HUES6 (cell line): ENCODE data around the gene ATP2B2.

Experiments
- H3K27ac ChIP-seq: 2 replicates; pipeline ENCODE4 v1.7.0; 2013; ENCODE audit warnings: low read depth, mild to moderate bottlenecking, low read length, inconsistent platforms
- H3K27me3 ChIP-seq: 2 replicates; pipeline ENCODE4 v1.6.1; 2013; ENCODE audit warnings: low read length; ENCODE audit not compliant: control insufficient read depth, insufficient read depth
- H3K36me3 ChIP-seq: 2 replicates; pipeline ENCODE4 v1.6.1; 2013; ENCODE audit warnings: low read length; ENCODE audit not compliant: control insufficient read depth, insufficient read depth
- H3K4me1 ChIP-seq: 2 replicates; pipeline ENCODE4 v1.6.1; 2013; ENCODE audit warnings: low read length; ENCODE audit not compliant: control insufficient read depth, insufficient read depth
- H3K4me3 ChIP-seq: 2 replicates; pipeline ENCODE4 v1.5.1; 2013; ENCODE audit warnings: low read depth, low read length
- H3K9ac ChIP-seq: one replicate; pipeline ENCODE4 v1.6.1; 2013; ENCODE audit warnings: mild to moderate bottlenecking, low read length
- H3K9me3 ChIP-seq: 2 replicates; pipeline ENCODE4 v1.6.1; 2013; ENCODE audit warnings: low read depth, low read length; ENCODE audit not compliant: control insufficient read depth, insufficient read depth

Gene ATP2B2

DNA sequence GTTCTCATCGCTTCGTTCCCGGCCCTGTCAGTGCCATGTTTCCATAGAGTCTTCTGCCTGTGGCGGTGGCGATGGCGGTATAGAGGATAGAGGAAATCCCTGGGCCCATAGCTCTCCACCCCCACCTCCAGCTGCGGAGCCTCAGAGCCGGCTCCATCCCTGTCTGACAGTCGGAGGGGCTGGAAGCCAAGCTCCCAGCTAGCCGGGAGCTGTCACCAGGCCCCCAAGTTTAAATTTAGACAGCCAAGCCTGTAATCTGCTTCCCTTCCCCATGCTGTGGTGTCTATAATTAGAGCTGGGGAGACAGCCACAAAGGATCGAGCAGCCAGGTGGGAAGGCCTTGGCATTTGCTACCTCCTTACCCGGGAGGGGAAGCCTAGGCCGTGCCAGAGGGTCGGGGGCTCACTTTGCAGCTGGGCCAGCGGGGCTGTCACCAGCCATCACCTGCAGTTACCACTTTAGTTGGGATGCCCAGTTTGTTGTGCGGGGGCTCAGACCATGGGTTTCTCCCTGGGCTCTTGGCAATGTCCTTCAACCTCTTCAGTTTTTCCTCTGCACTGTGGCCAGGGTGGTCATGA, 128.1 kb downstream of the ATP2B2 start:
- H3K9me3 ChIP-seq = no peaks in the 10 kb centered on the region
- H3K4me1 ChIP-seq = no peaks in the 10 kb centered on the region
- H3K4me3 ChIP-seq = no peak overlapping the region
- H3K36me3 ChIP-seq = no peaks in the 10 kb centered on the region
- H3K9ac ChIP-seq = no peak overlapping the region
- no peaks in the 10 kb centered on the region for H3K27me3 ChIP-seq
- no peak overlapping the region for H3K27ac ChIP-seq

DNA sequence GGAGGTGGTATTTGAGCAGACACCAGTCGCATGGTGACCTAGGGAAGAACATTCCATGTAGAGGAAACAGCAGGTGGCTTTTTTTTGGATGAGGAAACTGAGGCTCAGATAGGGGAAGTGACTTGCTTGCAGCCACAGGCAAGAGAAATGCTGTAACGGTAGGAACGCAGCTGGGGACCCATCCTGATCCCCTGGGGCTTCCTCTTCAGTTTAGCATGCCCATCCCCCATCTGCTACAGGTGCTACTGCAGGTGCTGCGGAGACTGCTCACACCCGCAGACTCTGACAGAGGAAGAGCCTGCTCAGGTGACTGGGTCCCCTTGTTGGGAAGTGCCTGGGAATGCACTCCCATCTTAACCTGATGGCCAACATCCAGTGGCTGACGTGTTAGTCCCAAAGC, 129.0 kb downstream of the ATP2B2 start:
- no peaks in the 10 kb centered on the region for H3K27me3 ChIP-seq
- H3K9me3 ChIP-seq = peaks cover under 1% of the 10 kb centered on the region; the same call in 1 of the 2 replicates
- no peak overlapping the region for H3K27ac ChIP-seq
- no peaks in the 10 kb centered on the region for H3K36me3 ChIP-seq
- H3K9ac ChIP-seq = no peak overlapping the region
- no peaks in the 10 kb centered on the region for H3K4me1 ChIP-seq
- no peak overlapping the region for H3K4me3 ChIP-seq

DNA sequence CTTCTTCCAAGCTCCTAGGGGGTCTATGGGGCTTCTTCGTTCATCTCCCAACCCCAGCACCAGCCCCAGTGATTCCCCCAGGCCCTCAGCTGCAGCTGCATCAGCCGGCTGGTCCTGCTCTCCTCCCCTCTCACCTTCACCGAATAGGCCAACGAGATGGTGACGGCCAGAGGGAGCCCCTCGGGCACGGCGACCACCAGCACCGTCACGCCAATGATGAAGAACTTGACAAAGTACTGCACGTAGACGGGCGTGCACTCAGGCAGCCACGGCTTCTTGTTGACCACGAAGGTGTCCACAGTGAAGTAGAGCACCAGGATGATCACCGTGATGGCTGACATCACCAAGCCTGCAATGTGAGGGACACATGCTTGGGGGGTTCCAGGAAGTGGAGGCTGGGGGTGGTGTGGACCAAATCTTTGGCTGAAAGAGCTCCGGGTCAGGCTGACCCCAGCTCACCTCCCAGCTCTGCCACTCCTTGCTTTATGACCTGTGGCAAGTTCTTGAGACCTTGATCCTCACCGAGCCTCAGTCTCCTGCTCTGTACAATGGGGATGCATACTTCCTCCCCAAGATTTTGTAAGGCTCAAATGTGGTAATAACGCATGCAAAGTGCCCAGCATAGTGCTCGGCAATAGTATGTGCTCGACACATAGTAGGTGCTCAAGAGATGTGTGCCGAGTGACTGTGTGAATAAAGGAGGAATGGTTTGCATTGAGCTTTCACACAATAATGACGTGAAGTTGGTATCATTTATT, 129.9 kb downstream of the ATP2B2 start:
- Histone ChIP-seq H3K4me3 (no peak overlapping the region), H3K27ac (no peak overlapping the region), H3K9me3 (peaks cover 9% of the 10 kb centered on the region), H3K36me3 (no peaks in the 10 kb centered on the region), H3K4me1 (no peaks in the 10 kb centered on the region), H3K27me3 (no peaks in the 10 kb centered on the region), H3K9ac (no peak overlapping the region)

DNA sequence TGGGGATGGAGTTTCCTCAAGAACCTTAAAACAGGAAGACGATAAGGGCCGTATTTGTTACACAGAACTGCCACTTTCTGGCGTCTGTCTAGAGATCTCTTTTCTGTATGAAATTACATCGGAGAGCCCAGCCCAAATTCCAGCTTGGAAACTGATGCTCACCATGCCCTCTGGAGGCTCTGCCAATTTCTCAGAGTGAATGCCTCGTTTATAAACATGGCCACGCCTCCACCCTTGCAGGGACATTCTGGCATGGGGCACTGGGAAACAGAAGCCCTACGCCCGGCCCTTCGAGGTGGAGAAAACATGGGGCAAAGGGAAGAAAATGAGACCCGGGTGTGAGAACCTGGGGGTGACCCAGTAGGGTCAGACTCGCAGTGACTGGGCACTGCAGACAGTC, 131.1 kb downstream of the ATP2B2 start:
- H3K4me3 ChIP-seq = no peak overlapping the region
- H3K27ac ChIP-seq = no peak overlapping the region
- no peak overlapping the region for H3K9ac ChIP-seq
- no peaks in the 10 kb centered on the region for H3K36me3 ChIP-seq
- no peaks in the 10 kb centered on the region for H3K27me3 ChIP-seq
- H3K4me1 ChIP-seq = no peaks in the 10 kb centered on the region
- peaks cover 11% of the 10 kb centered on the region for H3K9me3 ChIP-seq

DNA sequence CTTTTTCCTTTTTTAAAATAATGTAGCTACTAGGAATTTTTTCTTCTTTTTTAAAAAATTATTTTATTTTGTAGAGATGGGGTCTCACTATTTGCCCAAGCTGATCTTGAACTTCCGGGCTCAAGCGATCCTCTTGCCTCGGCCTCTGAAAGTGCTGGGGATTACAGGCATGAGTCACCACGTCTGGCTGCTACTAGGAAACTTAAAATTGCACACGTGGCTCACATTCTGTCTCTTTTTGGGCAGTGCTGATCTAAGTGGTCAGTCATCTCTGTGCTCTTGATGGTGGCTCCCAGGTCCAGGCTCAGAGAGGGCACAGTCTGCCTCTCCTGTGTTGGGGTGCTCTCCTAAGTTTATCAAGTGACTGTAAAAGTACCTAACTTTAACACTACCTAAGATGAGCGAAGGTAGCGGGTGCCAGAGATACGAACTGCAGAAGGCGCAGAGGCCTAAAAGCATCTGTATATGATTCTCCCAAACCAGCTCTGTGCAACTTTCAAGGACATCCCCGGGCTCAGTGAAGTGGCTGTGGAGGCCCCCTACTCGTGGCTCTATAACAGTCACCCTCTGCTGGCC, 131.6 kb downstream of the ATP2B2 start:
- Histone ChIP-seq H3K4me3 (no peak overlapping the region), H3K27me3 (no peaks in the 10 kb centered on the region), H3K4me1 (no peaks in the 10 kb centered on the region), H3K9ac (no peak overlapping the region), H3K36me3 (no peaks in the 10 kb centered on the region), H3K27ac (no peak overlapping the region), H3K9me3 (peaks cover 11% of the 10 kb centered on the region)

DNA sequence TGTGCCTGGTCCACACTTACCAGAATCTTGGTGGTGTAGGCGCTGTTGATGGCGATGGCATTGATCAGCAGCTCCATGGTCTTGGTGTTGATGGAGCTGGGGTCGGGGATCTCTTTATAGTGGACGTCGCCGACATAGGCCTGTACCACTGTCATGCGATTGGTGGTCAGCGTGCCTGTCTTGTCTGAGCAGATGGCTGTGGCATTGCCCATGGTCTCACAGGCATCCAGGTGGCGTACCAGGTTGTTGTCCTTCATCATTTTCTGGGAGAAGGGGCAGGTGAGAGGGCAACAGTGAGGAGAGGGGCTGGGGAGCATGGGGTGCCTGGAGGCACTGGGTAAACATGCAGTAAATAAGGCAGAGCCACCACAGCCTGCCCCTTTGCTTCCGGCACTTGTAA, 133.6 kb downstream of the ATP2B2 start:
- Histone ChIP-seq H3K36me3 (no peaks in the 10 kb centered on the region), H3K9me3 (peaks cover 11% of the 10 kb centered on the region), H3K9ac (no peak overlapping the region), H3K4me3 (no peak overlapping the region), H3K27ac (no peak overlapping the region), H3K27me3 (no peaks in the 10 kb centered on the region), H3K4me1 (peaks cover 1% of the 10 kb centered on the region; the same call in 1 of the 2 replicates)

DNA sequence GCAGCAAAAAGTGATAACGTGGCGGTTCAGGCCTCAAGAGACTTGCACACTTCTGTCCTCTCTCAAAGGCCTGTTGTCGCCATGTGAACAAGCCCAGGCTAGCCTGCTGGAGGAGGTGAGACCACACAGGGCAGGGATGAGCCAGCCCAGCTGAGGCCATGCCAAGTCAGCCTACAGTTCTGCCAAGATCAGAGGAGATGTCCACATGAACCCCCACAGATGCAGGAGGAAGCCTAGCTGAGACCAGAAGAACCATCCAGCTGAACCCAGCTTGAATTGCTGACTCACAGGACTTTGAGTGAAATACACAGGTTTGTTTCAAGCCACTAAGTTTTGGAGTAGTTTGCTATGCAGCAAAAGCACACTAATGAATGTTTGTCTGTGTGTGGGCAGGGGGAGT, 134.2 kb downstream of the ATP2B2 start:
- no peaks in the 10 kb centered on the region for H3K27me3 ChIP-seq
- H3K4me1 ChIP-seq = peaks cover 6% of the 10 kb centered on the region; the same call in 1 of the 2 replicates
- H3K9me3 ChIP-seq = peaks cover 11% of the 10 kb centered on the region
- no peak overlapping the region for H3K4me3 ChIP-seq
- H3K9ac ChIP-seq = no peak overlapping the region
- no peak overlapping the region for H3K27ac ChIP-seq
- no peaks in the 10 kb centered on the region for H3K36me3 ChIP-seq

DNA sequence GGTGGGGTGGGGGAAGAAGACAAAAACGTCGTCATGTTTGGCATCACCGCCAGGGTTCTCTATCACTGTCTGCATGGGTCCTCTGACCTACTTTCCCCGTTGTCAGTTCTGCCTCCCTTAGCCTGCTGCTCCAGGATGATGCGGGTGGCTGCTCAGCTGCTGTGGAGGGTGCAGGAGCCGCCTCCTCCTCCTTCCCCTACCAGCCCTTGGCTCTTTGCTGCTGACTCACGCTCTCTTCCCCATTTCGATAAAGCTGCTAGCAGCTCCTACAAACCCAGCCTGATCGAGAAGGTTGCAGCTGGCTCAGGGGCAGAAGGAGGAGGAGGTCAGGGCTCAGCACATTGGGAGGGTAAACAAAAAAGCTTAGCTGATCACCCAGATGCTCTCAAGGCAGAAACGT, 135.0 kb downstream of the ATP2B2 start:
- H3K36me3 ChIP-seq = no peaks in the 10 kb centered on the region
- no peak overlapping the region for H3K9ac ChIP-seq
- H3K27ac ChIP-seq = no peak overlapping the region
- H3K4me3 ChIP-seq = no peak overlapping the region
- H3K4me1 ChIP-seq = peaks cover 6% of the 10 kb centered on the region; the same call in 1 of the 2 replicates
- H3K27me3 ChIP-seq = no peaks in the 10 kb centered on the region
- H3K9me3 ChIP-seq = peaks cover 11% of the 10 kb centered on the region

DNA sequence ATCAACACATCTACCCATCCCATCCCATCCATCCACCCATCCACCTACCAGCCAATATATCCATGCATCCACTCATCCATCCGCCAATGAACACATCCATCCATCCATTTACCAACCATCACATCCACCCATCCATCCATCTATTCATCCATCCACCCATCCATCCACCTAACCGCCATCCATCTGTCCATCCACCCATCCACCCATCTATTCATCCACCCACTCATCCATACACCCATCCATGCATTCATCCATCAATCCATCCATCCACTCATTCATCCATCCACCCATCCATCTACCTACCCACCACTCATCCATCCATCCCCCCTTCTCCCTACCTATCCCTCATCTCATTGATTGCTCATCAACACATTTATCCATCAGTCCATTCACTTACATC, 136.9 kb downstream of the ATP2B2 start:
- no peak overlapping the region for H3K9ac ChIP-seq
- H3K27me3 ChIP-seq = no peaks in the 10 kb centered on the region
- peaks cover 11% of the 10 kb centered on the region for H3K9me3 ChIP-seq
- H3K4me1 ChIP-seq = peaks cover 6% of the 10 kb centered on the region; the same call in 1 of the 2 replicates
- H3K4me3 ChIP-seq = no peak overlapping the region
- H3K36me3 ChIP-seq = no peaks in the 10 kb centered on the region
- no peak overlapping the region for H3K27ac ChIP-seq

DNA sequence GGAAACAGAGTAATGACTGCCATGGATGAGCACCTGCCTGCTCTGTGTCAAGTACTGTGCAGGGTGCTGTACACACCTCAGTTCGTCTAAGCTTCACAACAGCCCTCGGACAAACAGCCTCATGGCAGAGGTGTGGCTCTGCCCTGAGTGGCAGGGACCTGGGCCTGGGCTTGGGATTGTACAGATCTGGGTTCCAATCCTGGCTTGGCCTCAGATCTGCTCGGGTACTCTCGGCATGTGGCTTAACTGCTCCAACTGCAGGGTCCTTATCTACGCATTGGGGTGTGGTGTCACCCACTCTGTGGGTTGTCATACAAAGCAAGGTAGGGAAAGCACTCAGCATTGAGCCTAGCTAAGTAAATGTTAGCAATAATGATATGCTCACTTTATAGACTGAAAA, 137.9 kb downstream of the ATP2B2 start:
- Histone ChIP-seq H3K9ac (no peak overlapping the region), H3K36me3 (no peaks in the 10 kb centered on the region), H3K27me3 (no peaks in the 10 kb centered on the region), H3K27ac (no peak overlapping the region), H3K4me1 (peaks cover 6% of the 10 kb centered on the region; the same call in 1 of the 2 replicates), H3K9me3 (peaks cover 11% of the 10 kb centered on the region), H3K4me3 (no peak overlapping the region)

DNA sequence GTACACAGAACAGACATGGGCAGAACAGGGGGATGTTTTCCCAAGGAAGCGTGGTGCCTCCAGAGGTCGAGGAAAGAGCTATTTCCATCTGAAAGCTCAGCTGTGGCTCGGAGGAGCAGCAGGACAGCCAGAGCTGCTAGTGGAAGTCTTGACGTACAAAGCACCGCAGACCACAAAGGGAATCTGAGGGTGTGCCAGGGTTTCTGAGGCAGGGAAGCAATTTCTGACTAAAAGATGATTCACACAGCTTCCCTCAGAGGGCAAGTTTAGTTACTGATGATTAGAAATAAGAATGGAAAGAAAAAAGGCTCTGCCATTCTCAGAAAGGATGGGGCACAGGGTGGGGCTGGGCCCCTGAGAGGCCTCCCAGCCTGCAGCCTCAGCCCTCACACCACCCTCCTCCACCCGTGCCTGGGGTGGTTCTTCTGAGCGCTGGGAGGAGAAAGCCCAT, 138.7 kb downstream of the ATP2B2 start:
- Histone ChIP-seq H3K9ac (no peak overlapping the region), H3K9me3 (peaks cover 11% of the 10 kb centered on the region), H3K36me3 (no peaks in the 10 kb centered on the region), H3K4me3 (no peak overlapping the region), H3K27me3 (no peaks in the 10 kb centered on the region), H3K4me1 (peaks cover 6% of the 10 kb centered on the region; the same call in 1 of the 2 replicates), H3K27ac (no peak overlapping the region)
